ENCODE data around the gene CBY3.
"Not testable (repeated sequence)": the region's sequence is repeated elsewhere in the genome, so short reads cannot be mapped to it uniquely, and the experiment has no call there.

The CBY3 gene

GRCh38 chr5:179668391-179668790 lies 12.4 kb downstream of the CBY3 start:
- DNase-seq (ENCODE audit: low spot score) = peak; percentile 22

GRCh38 chr5:179661647-179662046 lies 19.2 kb downstream of the CBY3 start:
- DNase-seq (ENCODE audit: low spot score) = not testable (repeated sequence)

- not testable (repeated sequence) for DNase-seq (ENCODE audit: low spot score)
These were observed 22.5 kb downstream of the CBY3 start for GRCh38 chr5:179658179-179658856.

- DNase-seq (ENCODE audit: low spot score) = not testable (repeated sequence)
These were observed 23.3 kb downstream of the CBY3 start for GRCh38 chr5:179657302-179658178.

- not testable (repeated sequence) for DNase-seq (ENCODE audit: low spot score)
These were observed 27.7 kb downstream of the CBY3 start for GRCh38 chr5:179653135-179653534.

GRCh38 chr5:179650245-179650644 lies 30.6 kb downstream of the CBY3 start:
- DNase-seq (ENCODE audit: low spot score) = not testable (repeated sequence)

- not testable (repeated sequence) for DNase-seq (ENCODE audit: low spot score)
These were observed 31.6 kb downstream of the CBY3 start for GRCh38 chr5:179649166-179649703.

- no peak for DNase-seq (ENCODE audit: low spot score)
These were observed 32.4 kb downstream of the CBY3 start for GRCh38 chr5:179648410-179648809.

- not testable (repeated sequence) for DNase-seq (ENCODE audit: low spot score)
These were observed 36.1 kb downstream of the CBY3 start for GRCh38 chr5:179644766-179645165.

GRCh38 chr5:179643141-179643920 lies 37.5 kb downstream of the CBY3 start:
- not testable (repeated sequence) for DNase-seq (ENCODE audit: low spot score)

GRCh38 chr5:179642626-179643025 lies 38.2 kb downstream of the CBY3 start:
- not testable (repeated sequence) for DNase-seq (ENCODE audit: low spot score)

- DNase-seq (ENCODE audit: low spot score) = not testable (repeated sequence)
These were observed 39.1 kb downstream of the CBY3 start for GRCh38 chr5:179641745-179642144.

- not testable (repeated sequence) for DNase-seq (ENCODE audit: low spot score)
These were observed 41.5 kb downstream of the CBY3 start for GRCh38 chr5:179639296-179639695.

- DNase-seq (ENCODE audit: low spot score) = not testable (repeated sequence)
These were observed 46.3 kb downstream of the CBY3 start for GRCh38 chr5:179634370-179635172.

- DNase-seq (ENCODE audit: low spot score) = not testable (repeated sequence)
These were observed 47.1 kb downstream of the CBY3 start for GRCh38 chr5:179633501-179634369.

Measured in activated CD4-positive, alpha-beta T cell treated with anti-CD3 and anti-CD28 coated beads, Interleukin-2, Interleukin-4, amounts not matched to agents 100 ng/mL and 50 ng/mL, durations not matched to agents 16 hours and 8 hours (primary cell).